Activated CD8-positive, alpha-beta memory T cell treated with anti-CD3 and anti-CD28 coated beads, Interleukin-2, amount 10 ng/mL, durations not matched to agents 7 days and 5 days (primary cell): ENCODE measurements around the gene GNA15. TPM values are rescaled to one million over a fixed set of nuclear protein-coding genes. Genes with fewer than 3 reads are reported as not detected.

Experiments
- ATAC-seq: fragments of 150-1000 bp; cut with Tn5 transposase; one replicate; pipeline ENCODE4 v1.10.0; 2021; ENCODE audit warnings: moderate library complexity
- CTCF ChIA-PET: fragments of 350-600 bp; sonication (Branson Sonifier 250); formaldehyde crosslinking; loops from one replicate; lab custom pipeline; 2021; ENCODE audit warnings: antibody characterized with exemption; lab: Charles Lee
- DNase-seq: peaks from one replicate; pipeline ENCODE4 v3.0.0-alpha.2; 2020
- H3K27ac Mint-ChIP-seq: one replicate; pipeline ENCODE4 v1.8.0; 2021; ENCODE audit warnings: mild to moderate bottlenecking, mixed read lengths
- H3K27me3 Mint-ChIP-seq: one replicate; pipeline ENCODE4 v1.8.0; 2021; ENCODE audit warnings: mixed read lengths
- H3K36me3 Mint-ChIP-seq: one replicate; pipeline ENCODE4 v1.8.0; 2021; ENCODE audit warnings: mild to moderate bottlenecking, mixed read lengths
- H3K4me1 Mint-ChIP-seq: one replicate; pipeline ENCODE4 v1.8.0; 2021; ENCODE audit warnings: mixed read lengths
- H3K4me3 Mint-ChIP-seq: one replicate; pipeline ENCODE4 v1.8.0; 2021; ENCODE audit warnings: mild to moderate bottlenecking, moderate library complexity, mixed read lengths
- H3K9me3 Mint-ChIP-seq: one replicate; pipeline ENCODE4 v1.8.0; 2022; ENCODE audit warnings: low read depth, mixed read lengths
- total RNA-seq, 2 experiments: library from RNA; stranded (reverse); gene quantifications; one replicate each; pipeline ENCODE4 v1.2.3, GENCODE V29; 2021

Gene GNA15
- total RNA-seq, 2 experiments from 2014 or later, result 23.7 to 39.8 TPM

- peaks cover 50% of the 10 kb centered on the region for H3K4me1 Mint-ChIP-seq
- H3K36me3 Mint-ChIP-seq, result peaks cover 11% of the 10 kb centered on the region
- H3K9me3 Mint-ChIP-seq, result no peaks in the 10 kb centered on the region
- H3K27me3 Mint-ChIP-seq, result peaks cover 2% of the 10 kb centered on the region
- H3K27ac Mint-ChIP-seq, result peak overlapping the region; percentile 94
- CTCF ChIA-PET, result interaction anchor here (1.0 to 6.7 kb wide), 5 partner anchors 9 to 298 kb away, joined by 3 to 100 read pairs (median 11); no protein-coding TSS in a partner anchor
- no peak for DNase-seq
- no peak for ATAC-seq
- H3K4me3 Mint-ChIP-seq, result peak overlapping the region; percentile 57
Measured at GRCh38 chr19:3133793-3134116, 2.1 kb upstream of the GNA15 start.

- Mint-ChIP-seq H3K4me1 (peaks cover 55% of the 10 kb centered on the region), H3K27me3 (peaks cover 2% of the 10 kb centered on the region), H3K9me3 (no peaks in the 10 kb centered on the region), H3K27ac (peak overlapping the region; percentile 45), H3K4me3 (peak overlapping the region; percentile 73), H3K36me3 (peaks cover 18% of the 10 kb centered on the region)
- CTCF ChIA-PET, result interaction anchor here (0.8 to 2.7 kb wide), 5 partner anchors 10 to 101 kb away, joined by 3 to 16 read pairs (median 5); no protein-coding TSS in a partner anchor
- ATAC-seq, result no peak
- DNase-seq, result no peak
Measured at GRCh38 chr19:3136684-3137055, 837 bp downstream of the GNA15 start.

- Mint-ChIP-seq H3K4me1 (peaks cover 58% of the 10 kb centered on the region), H3K27ac (peak overlapping the region; percentile 45), H3K27me3 (peaks cover 2% of the 10 kb centered on the region), H3K36me3 (peaks cover 18% of the 10 kb centered on the region), H3K9me3 (no peaks in the 10 kb centered on the region), H3K4me3 (peak overlapping the region; percentile 73)
- ATAC-seq (no peak), DNase-seq (no peak)
- CTCF ChIA-PET, result interaction anchor here (0.8 to 2.4 kb wide), 4 partner anchors 10 to 101 kb away, joined by 3 to 16 read pairs (median 4); no protein-coding TSS in a partner anchor
Measured at GRCh38 chr19:3137119-3137518, 1.3 kb downstream of the GNA15 start.

GRCh38 chr19:3138268-3138667 lies 2.4 kb downstream of the GNA15 start:
- H3K27me3 Mint-ChIP-seq, result peaks cover 2% of the 10 kb centered on the region
- H3K4me3 Mint-ChIP-seq, result peak overlapping the region; percentile 26
- CTCF ChIA-PET, result interaction anchor here (0.7 to 10.7 kb wide), 7 partner anchors 7 to 34 kb away, joined by 3 to 100 read pairs (median 3); no protein-coding TSS in a partner anchor
- H3K9me3 Mint-ChIP-seq, result no peaks in the 10 kb centered on the region
- peaks cover 17% of the 10 kb centered on the region for H3K36me3 Mint-ChIP-seq
- DNase-seq, result no peak
- peak overlapping the region; percentile 36 for H3K27ac Mint-ChIP-seq
- H3K4me1 Mint-ChIP-seq, result peaks cover 54% of the 10 kb centered on the region
- ATAC-seq, result no peak

- no peaks in the 10 kb centered on the region for H3K9me3 Mint-ChIP-seq
- DNase-seq (no peak), ATAC-seq (no peak)
- H3K36me3 Mint-ChIP-seq, result peaks cover 14% of the 10 kb centered on the region
- peaks cover 2% of the 10 kb centered on the region for H3K27me3 Mint-ChIP-seq
- no peak overlapping the region for H3K4me3 Mint-ChIP-seq
- CTCF ChIA-PET, result interaction anchor here (0.9 to 10.7 kb wide), 6 partner anchors 10 to 190 kb away, joined by 3 to 100 read pairs (median 8); partner anchors contain the start of gene NCLN
- H3K27ac Mint-ChIP-seq, result peak overlapping the region; percentile 67
- H3K4me1 Mint-ChIP-seq, result peaks cover 38% of the 10 kb centered on the region
Measured at GRCh38 chr19:3140667-3141038, 4.8 kb downstream of the GNA15 start.

- no peak for ATAC-seq
- Mint-ChIP-seq H3K4me1 (peaks cover 41% of the 10 kb centered on the region), H3K36me3 (peaks cover 14% of the 10 kb centered on the region)
Measured at GRCh38 chr19:3142292-3142670, 6.4 kb downstream of the GNA15 start.

GRCh38 chr19:3142781-3143337 lies 7.0 kb downstream of the GNA15 start:
- DNase-seq, result no peak
- no peak for ATAC-seq
- Mint-ChIP-seq H3K27ac (no peak overlapping the region), H3K36me3 (peaks cover 12% of the 10 kb centered on the region), H3K9me3 (no peaks in the 10 kb centered on the region), H3K4me1 (peaks cover 39% of the 10 kb centered on the region), H3K27me3 (no peaks in the 10 kb centered on the region), H3K4me3 (no peak overlapping the region)
- CTCF ChIA-PET, result interaction anchor here (1.1 to 10.7 kb wide), 7 partner anchors 12 to 38 kb away, joined by 3 to 100 read pairs (median 5); no protein-coding TSS in a partner anchor

More at GRCh38 chr19:3142292-3142670, 6.4 kb downstream of the GNA15 start:
- Mint-ChIP-seq H3K4me3 (no peak overlapping the region), H3K27me3 (no peaks in the 10 kb centered on the region), H3K27ac (peak overlapping the region; percentile 52), H3K9me3 (no peaks in the 10 kb centered on the region)
- DNase-seq, result no peak
- CTCF ChIA-PET, result interaction anchor here (1.1 to 10.7 kb wide), 6 partner anchors 11 to 38 kb away, joined by 4 to 100 read pairs (median 7); no protein-coding TSS in a partner anchor

GRCh38 chr19:3145909-3146676 lies 10.3 kb downstream of the GNA15 start:
- Mint-ChIP-seq H3K4me1 (peaks cover 32% of the 10 kb centered on the region), H3K4me3 (no peak overlapping the region), H3K27ac (no peak overlapping the region), H3K27me3 (no peaks in the 10 kb centered on the region), H3K9me3 (no peaks in the 10 kb centered on the region), H3K36me3 (peaks cover 21% of the 10 kb centered on the region)
- ATAC-seq, result no peak
- DNase-seq, result no peak
- CTCF ChIA-PET, result interaction anchor here (0.7 to 10.7 kb wide), 16 partner anchors 8 to 194 kb away, joined by 3 to 100 read pairs (median 5); partner anchors contain the start of genes GNA15 and S1PR4

DNA sequence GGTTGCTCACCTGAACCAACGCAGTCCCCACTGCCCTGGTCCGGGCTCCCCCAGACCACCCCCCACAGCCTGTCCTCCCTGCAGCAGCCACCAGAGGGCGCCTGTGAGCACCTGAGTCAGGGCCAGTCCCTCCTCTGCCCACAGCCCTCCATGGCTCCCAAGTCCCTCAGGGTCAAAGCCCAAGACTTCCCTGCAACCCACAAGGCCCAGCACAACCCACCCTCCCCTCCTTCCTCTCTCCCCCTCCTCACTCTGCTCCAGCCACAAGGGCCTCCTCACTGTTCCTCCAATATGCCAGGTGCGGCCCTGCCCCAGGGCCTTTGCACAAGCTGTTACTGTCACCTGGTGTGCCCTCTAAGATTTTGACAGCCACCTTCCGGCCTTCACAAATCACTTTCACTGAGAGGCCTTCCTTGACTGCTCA lies 10.9 kb downstream of the GNA15 start:
- ATAC-seq, result peak; percentile 69
- Mint-ChIP-seq H3K9me3 (no peaks in the 10 kb centered on the region), H3K36me3 (peaks cover 21% of the 10 kb centered on the region), H3K4me1 (peaks cover 26% of the 10 kb centered on the region), H3K27me3 (no peaks in the 10 kb centered on the region), H3K4me3 (no peak overlapping the region), H3K27ac (peak overlapping the region; percentile 43)
- CTCF ChIA-PET, result interaction anchor here (0.7 to 10.7 kb wide), 15 partner anchors 9 to 195 kb away, joined by 3 to 100 read pairs (median 5); partner anchors contain the start of genes GNA15 and S1PR4
- peak; percentile 68 for DNase-seq

- Mint-ChIP-seq H3K4me3 (no peak overlapping the region), H3K27me3 (no peaks in the 10 kb centered on the region), H3K27ac (no peak overlapping the region), H3K4me1 (peaks cover 15% of the 10 kb centered on the region), H3K36me3 (peaks cover 21% of the 10 kb centered on the region), H3K9me3 (no peaks in the 10 kb centered on the region)
- CTCF ChIA-PET, result no interaction called here
- DNase-seq (no peak), ATAC-seq (no peak)
Measured at GRCh38 chr19:3148503-3148902, 12.7 kb downstream of the GNA15 start.

DNA sequence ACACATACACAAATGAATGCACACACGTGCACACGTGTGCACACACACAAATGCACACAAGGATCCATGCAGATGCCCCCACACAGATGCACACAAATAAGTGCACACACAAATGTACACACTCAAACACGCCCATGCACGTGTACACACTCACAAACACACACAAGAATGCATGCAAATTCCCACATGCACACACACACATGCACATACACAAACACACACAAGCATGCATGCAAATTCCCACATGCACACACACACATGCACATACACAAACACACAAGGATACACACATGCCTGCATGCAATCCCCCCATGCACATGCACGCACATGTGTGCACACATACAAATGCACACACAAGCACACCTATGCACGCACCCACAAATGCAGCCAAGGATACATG lies 13.3 kb downstream of the GNA15 start:
- H3K27ac Mint-ChIP-seq, result no peak overlapping the region
- peaks cover 15% of the 10 kb centered on the region for H3K4me1 Mint-ChIP-seq
- H3K4me3 Mint-ChIP-seq, result no peak overlapping the region
- no peaks in the 10 kb centered on the region for H3K27me3 Mint-ChIP-seq
- peaks cover 21% of the 10 kb centered on the region for H3K36me3 Mint-ChIP-seq
- ATAC-seq (no peak), DNase-seq (no peak)
- CTCF ChIA-PET, result interaction anchor here (1.0 kb wide), 1 partner anchor 19 kb away, joined by 3 read pairs; no protein-coding TSS in a partner anchor
- no peaks in the 10 kb centered on the region for H3K9me3 Mint-ChIP-seq

DNA sequence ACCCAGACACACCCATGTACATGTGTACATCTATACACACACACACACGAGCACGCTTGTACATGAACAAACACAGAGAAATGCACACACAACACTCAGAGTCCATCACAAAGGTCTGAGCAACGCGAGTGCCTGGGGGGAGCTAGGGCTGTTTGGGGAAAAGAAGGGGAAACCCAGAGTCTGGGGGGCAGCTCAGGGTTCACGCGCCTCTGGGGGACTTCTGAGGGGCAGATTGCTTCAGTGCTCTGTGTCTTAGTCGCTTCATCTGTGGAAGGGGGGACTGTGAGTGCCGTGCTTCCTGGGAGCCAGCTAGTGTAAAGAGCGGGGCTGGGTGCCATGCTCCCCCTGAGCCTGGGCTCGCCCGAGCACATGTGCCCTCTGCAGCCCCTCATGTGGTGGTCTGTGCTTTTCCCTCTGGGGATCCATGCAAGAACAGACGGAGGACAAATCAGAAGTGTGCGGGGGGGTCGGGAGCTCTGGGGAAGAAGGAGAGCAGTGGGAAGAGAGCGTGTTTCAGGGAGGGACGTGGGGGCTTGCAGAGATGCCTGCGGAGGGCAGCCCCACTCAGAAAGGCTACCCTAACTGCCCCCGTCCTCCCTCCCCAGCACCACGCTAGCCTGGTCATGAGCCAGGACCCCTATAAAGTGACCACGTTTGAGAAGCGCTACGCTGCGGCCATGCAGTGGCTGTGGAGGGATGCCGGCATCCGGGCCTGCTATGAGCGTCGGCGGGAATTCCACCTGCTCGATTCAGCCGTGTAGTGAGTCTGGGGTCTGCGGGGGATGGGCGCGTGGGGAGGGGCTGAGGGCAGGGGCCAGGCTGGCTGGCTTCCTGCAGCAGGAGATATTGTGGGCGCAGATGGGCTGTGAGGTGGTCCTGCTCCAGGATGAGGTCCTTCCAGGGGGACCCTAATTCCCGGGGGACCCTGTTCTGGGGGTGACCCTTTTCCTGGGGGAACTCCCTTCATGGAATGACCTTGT lies 14.0 kb downstream of the GNA15 start:
- Mint-ChIP-seq H3K27me3 (no peaks in the 10 kb centered on the region), H3K4me3 (no peak overlapping the region), H3K36me3 (peaks cover 21% of the 10 kb centered on the region), H3K4me1 (peaks cover 15% of the 10 kb centered on the region), H3K9me3 (no peaks in the 10 kb centered on the region), H3K27ac (no peak overlapping the region)
- DNase-seq (no peak), ATAC-seq (no peak)
- CTCF ChIA-PET, result interaction anchor here (1.0 kb wide), 1 partner anchor 20 kb away, joined by 3 read pairs; no protein-coding TSS in a partner anchor
